ELF-1 (cell line): ENCODE measurements around the gene SHB.

Experiments used
- DNase-seq: peaks from one replicate; pipeline ENCODE4 v3.0.0-alpha.2; 2016; ENCODE audit warnings: low read depth, low spot score

SHB gene

DNA sequence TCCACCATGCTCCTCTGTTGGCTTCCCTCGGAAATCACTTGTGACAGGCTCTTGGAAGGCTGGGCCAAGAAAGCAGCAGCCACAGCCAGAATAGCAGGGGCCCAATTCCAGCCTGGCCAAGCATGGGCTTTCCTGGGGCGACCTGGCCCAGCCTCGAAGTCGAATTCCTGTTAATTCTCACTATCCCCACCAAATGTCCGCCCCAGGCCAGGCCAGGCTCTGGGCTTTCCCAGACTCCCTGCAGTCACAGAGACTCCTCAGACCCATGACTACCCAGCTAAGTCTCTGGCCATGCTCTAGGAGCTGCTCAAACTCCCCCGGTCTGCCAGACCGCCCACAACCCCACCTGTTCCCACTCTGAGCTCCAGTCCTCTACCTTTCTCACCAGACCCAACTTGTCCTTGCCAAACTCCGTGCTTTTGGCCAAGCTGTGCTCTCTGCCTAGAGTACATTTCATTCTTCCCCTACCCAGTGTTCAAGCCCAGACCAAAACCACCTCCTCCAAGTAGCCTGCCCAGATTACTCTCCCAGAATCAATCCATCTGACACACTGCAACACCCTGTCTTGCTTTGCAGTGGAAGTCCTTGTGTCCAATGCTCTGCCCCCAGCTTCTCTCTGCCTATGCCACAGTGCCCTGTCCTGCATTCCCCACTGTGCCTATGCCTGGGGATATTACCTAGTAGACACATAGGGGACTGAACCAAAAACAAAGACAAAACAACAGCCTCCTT is 26.2 kb downstream of the SHB start:
- peak; percentile 74 for DNase-seq

DNA sequence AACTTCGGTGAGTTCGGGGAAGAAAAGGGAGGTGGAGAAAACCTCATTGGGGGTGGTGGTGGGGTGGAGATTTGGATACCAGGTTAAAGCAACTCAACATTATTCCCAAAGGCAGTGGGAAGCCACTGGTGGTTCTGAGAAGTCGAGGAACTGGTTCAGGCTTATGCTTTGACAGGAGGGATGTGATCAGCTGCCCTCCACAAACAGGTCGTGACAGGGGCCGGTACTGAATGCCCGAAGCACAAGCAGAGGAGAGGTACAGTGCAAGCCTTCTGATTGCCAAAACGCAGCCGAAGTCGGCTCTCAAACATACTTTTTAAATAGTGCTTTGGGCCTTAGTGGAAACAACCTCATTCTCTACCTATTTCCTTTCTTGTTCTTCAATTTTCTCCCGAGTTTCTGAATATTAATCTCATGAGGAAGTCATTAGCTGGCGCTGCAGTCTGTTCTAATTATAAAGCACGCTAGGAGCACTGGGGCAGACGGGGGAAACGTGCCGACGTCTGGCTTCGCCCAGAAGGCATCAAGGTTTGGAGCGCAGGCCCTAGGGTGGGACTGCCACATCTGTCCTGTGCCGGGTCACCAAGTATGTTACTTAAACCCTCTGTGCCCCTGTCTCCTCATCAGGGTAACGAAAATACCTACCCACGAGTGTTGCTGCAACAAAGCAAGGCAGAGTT is 27.3 kb downstream of the SHB start:
- no peak for DNase-seq

DNA sequence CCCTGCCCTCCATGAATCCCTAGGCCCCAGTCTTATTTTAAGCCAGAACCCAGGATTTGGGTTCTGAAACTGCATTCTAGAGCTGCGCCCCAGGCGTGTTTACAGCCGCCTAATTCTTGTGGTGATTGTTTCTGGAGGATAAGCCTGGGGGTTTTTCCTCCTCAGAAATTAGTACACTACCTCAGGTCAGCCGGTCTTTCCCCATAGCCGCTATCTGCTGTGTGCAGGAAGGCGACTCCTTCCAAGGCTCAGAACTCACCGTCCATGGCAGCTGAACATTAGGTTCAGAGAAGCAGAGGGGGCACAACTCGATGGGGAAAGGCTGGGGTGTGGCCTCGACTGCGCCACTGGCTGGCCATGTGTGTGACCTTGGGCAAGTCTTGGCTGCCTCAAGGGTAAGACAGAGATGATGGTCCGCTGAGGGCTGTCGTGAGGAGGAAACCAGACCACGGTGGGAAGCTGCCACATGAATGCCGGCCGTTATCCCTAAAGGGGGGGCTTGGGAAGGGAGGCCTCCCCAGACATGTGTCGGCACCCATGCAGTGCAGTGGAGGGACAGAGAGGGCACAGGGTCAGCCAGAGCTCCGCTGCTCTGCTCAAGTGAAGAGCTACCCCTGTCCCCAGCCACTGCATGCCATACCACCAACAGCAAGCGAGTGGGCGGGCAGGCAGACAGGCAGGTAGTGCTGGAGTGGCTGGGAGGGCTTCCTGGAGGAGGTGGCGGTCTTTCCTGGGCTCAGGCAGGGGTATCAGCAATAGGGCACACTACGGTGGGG is 28.9 kb downstream of the SHB start:
- no peak for DNase-seq

DNA sequence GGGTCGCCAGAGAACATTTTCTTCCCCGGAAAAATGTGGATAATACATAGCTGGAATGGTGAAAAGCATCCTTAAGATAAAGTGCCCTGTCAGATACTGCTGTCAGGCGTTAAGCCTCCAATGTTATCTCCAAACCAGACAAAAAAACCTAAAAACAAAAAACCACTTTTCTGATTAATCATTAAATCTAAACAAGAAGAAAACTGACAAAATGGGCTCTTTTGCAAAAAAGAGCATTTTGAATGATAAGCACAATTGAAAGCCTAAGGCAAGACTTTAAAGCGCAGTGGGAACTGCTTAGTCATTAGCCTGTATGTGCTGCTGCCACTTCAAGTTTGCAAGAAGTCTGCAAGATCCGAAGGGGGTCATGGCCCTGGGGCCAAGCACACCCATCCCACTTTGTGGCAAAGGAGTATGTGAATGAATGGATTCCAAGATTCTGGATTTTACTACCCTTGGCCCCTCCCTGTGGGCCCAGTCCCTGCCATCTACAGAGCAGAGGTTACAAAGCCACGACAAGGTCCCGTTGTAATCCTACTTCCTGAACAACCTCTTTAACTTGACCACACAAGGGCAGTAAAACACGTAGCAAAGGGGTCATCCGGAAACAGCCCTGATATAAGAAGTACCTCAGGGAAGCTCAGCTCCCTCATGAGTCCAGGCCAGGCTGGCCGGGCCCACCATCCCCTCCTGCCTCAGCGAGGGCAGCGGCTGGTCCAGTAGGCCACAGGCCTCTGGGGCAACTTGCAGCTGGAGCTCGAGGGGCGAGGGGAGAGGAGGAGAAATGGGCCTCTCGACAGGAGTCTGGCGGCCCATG is 29.7 kb downstream of the SHB start:
- DNase-seq, result peak; percentile 90

DNA sequence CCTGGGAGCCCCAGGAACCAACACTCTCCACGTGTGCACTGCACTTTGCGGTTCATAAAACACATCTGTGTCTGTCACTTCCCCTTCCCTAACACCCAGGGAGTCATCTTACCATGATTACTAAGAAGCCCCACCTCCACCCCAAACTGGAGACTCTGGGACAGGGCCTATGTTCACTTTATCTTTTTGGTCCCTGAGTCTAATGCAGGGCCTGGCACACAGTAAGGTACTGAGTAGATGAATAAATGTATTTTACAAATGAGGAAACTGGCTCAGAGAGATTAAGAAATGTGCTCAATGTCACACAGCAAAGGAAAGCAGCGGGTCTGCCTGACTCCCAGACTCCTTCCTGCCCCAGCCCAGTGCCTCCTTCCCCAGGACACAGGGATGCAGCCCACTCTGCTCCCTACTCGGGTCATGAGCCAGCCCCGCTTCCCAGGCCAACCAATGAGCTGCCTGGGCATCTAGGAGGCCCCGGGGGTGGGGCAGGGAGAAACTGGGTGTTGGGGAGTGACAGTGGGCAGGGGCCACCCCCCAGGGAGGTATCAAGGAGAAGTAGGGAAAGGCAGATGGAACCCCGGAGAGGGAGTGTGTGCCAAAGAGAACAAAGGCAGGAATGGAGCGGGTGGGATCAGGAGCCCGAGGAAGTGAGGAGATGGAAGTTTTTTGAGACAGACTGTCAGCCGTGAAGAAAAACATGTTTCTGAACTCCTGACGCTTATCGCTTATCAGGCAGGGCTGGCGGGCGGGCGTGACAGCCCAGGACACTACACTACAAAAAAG is 30.5 kb downstream of the SHB start:
- peak; percentile 75 for DNase-seq

DNA sequence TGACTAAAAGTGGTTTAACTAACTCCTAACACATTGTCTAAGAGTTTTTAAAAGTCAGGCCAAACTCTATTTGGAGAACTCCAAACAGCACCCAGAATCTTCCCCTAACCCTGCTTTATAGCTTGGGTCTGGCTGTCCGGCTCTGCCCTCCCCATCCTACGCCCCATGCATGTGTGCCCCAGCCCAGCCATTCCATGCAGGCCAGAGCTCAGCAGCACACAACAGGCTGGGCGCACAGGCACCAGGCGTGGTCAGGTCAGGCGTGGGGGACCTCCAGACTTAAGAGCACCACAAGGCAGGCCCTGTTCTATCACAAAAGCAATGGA is 31.1 kb downstream of the SHB start:
- DNase-seq, result no peak

DNA sequence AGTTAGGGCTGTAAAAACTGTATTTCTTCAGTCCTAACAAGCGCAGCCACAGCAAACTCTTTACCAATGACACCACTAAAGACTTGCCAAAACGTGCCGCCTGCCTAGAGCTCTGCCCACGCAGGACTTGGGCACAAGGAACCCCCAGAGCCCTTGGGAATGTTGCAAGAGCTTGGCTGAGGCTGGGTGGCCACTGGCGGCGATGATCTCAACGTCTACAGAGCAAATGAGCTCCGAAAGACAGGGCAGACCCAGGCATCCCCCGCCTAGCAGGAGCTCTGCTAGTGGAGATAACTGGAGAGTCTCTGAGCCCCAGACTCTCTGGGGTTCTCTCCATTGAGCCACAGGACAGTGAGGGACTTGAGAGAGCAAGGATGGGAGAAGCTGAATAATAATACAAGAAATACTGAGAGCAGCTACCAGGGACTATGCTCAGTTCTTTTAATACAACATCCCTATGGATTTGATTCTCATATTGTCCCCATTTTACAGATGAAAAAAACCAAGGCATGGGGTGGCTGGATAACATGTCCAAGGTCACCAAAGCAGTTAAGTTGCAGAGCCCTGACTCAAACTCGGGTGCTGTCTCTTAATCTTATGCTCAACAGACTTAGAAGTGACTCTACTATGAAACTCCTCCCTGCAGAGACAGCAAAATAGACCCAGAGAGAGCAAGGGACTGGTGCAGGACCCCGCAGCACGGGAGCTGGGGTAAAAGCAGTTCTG is 32.5 kb downstream of the SHB start:
- no peak for DNase-seq

DNA sequence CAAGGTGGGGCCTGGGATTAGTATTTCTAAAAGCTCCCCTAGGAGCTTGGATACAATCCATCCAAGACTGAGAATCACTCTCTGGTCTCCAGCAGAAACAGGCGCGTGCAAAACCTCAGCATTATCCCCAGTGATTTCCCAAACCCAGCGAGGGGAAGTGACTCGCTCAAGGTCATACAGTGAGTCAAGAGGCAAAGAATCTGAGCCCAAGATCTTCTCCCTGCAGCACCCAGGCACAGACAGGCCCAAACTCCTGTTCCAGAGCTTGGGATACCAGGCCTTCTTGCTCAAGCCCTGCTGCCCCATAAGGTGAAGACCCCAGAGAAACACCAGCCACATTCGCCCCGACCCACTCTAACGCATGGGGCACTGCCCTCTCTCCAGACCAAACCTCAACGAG is 33.2 kb downstream of the SHB start:
- DNase-seq, result no peak

DNA sequence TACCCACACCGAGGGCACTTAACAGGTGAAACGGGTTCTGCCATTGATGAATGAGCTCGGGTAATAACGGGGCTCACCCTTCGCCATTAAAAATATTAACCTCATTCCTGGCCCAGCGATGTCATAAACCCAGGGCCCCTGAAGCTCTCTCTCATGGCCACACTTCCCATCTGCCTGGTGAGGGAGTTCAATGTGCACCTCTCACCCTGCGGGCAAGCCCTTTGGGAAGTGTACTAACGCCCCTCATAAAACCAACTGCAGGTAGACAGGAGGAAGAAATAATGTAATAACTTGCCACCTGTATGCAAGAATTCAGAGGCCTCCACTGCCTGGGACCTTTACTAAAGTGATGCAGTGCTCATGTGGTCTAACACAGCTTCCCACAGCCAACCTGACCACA is 35.1 kb downstream of the SHB start:
- DNase-seq, result no peak

DNA sequence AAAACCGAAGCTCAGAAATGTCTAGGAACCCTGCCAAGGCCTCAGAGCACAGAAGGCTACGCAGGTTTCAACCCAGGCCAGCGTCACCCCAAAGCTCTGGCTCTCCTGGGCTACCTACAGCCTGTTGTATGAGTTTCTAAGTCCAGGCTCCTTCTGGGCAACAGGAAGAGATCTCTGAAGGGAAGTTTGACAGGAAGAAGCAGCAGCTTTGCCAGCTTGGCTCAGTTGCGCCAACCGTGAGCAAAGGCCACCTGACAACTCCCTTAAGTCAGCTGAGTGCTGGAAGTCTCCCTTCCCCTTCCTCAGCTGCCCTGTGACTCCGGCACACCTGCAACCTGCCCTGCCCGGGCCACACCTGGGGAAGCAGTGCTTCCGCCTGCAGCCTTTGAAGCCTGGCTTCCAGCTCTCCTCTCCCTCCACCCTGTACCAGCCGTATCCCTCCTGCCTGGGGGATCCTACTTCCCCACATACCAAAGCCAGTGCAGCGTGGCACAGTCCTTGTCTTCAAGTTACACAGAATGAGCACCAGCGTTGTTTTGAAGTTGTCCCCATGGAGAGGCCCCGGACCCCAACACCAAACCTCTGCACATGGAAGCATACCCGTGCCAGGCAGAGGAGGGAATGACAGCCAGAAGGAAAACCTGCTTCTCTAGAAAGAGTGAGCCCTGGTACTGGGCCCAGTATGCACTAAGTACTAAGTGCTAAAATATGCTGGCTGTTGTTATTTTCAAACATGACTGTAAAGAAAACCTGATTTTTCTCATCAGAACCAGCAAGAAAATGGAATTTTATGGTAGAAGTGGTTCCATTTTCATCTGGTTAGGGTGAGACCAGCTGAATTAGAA is 36.5 kb downstream of the SHB start:
- DNase-seq, result no peak

DNA sequence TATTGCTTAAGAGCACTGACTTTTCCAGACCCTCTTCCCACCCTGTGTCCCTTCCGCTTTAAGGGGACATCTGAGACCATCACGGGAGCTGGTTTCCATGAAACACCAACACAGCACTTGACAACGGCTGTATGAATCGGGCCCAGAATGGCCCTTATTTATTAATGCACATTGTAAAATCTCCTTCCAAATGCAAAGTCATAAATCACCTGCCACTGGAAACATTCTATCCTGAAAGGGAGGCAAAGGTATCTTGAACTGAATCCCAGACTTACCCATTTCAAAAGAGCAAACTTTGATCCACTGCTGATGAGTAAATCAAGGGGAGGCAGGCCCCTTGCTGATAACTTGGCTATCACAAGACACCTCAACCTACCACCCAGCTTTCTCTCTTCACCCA is 37.4 kb downstream of the SHB start:
- DNase-seq, result no peak

DNA sequence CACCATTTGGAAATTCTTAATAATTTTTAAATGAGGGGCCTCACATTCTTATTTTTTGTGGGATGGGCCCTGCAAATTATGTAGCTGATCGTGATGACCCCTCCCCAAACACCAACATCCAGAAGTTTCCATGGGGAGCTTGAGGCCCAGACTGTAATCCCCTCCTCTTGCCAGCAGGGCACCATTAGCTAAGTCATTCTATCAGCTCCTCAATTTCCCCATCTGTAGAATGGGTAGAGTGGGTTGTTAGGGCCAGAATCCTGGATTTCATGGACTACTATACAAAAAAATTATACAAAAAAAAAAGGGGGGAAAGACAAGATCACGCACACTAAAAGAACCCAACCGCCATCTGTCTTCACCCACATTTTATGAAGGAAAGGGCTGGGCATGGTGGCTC is 38.4 kb downstream of the SHB start:
- DNase-seq, result no peak

DNA sequence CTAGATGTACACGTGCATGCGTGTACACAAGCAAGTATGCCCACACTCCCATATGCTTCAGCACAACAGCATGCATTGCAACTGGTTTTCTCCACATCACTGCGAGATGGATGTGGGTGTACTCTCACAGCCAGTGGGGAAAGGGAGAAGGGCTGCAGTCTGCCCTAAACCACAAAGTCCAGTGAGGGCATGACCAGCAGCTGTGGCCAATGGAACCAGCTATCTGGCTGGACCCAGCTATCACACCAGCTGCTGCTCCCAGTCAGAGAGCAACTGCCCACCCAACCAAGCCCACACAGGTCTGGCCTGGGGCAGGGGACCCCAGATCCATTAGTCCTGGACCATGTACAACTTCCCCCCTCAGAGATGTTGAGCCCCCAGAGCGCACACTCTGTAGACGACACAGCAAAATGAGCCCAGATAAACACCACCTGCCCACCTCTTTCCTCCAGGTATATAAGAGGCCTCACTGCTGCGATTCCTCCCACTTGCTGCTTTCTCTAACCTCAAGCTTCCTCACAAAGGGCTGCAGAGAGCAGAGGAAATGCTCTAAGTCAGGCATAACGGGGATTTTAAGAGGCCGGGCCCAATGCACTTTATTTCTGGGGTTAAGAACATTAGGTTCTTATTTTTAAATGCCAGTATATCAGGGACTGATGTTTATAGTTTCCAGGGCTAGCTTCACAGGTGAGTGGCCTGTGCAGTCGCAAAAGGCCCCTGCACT is 39.0 kb downstream of the SHB start:
- DNase-seq, result no peak

DNA sequence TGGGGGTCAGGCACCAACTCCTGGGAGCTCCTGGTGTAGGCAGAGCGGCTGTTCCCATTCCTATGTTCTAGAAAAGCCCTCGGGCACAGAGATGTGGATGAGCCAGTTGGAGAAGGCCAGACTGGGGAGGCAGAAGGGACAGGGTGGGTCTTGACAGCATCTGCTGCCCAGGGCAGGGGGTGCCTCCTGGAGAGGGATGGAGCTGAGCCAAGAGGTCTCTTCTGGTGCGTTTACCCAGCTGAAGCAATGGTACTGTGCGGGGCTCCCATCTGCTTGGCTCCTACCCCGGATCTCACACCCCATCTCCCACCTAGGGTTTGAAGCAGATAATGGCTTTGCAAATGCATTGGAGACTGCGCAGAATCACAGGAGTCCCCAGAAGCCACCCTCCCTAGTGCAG is 41.3 kb downstream of the SHB start:
- no peak for DNase-seq

DNA sequence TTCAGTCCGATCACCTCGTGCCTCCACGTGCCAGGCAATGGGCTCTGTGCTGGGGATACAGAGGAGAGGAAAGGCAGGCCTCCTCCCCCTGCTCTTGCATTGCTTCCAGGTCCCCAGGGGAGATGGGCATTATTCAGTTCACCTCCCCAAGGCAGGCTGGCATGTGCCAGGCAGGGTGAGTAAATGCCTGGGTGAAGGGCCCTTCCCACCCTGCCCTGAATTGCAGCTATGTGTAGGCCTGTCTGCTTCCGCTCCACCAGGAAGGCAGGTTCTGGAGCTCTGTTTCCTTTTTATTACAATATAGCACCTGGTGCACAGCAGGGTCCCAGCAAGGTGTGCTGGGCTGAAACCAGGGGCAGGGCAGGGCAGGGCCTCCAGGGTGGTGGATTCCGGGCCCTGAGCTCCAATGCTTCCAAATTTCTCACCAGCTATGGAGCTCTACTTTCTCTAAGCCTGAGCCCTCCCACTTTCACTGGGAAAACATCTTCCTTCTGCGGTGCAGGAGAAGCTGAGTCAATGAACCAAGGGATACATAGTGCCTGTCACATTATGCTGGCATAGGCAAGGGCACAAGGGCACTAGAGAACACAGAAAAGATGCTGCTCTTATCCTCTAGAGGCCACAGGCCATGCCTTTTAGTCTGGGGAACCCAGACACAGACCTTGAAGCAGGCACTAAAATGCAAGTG is 42.0 kb downstream of the SHB start:
- DNase-seq, result no peak

DNA sequence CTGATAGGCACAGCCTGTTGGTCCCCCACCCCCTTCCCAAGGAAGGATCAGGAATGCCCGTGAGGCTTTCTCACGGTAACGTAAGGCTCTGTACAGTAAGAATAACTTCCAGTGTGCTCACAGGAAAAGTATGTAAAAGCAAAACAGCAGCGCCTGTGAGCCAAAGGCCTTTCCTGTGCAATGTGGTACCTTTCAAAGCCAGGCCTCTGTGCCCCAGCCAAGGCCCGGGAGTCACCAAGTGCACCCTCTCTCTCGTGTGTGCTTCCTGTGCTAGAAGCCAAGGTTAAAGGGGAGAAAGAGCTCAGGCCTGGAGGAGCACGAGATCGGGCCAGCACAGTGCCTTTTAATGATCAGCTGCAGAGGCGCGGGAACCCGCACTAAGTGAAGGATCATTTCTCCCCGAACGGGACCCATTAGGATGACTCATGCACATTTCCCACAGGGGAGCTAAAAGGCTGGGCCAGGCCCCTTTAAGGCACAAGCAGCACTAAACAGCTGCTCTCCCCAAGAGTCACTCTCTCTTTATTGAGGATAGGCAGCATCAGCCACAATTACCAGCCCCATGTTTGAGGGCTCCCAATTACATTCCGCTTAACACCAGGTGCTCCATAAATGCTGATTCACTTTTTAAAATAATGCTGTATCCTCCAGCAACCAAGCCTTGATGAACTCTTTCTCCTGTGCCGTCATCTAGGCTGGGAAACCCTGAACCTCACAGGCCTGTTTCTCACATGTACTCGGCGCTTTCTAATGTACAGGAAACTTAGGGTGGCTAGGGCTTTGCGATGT is 42.8 kb downstream of the SHB start:
- peak; percentile 71 for DNase-seq

DNA sequence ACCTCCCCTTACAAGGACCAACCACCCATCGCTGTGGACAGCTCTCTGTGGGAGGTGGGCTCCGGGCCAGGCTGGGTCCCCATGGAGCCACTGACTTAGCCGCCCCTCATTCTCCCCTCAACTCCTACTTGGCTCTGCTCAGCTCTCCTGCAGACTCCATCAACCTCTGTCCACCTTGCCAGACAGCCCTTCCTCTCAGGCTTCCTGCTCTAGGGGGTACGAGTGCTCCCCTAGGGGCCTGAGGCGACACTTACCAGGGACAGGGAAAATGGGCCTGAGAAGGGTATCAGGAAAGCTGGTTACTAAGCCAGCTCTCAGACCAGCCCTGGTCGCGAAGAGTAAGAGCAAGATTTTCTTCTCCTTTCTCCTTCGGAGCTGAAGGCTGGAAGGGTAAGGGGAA is 43.9 kb downstream of the SHB start:
- DNase-seq, result no peak
